WI38 (cell line): ENCODE data around the gene EVA1A.
A peak's percentile ranks its signal among the peaks of the same experiment; 100 is the strongest.

Source experiments
- H3K4me3 ChIP-seq: 2 replicates; pipeline ENCODE4 v1.5.1; 2011; ENCODE audit warnings: low read depth, mild to moderate bottlenecking, control low read depth, low read length
- TF ChIP-seq, protein P1 (sequence below): IDR thresholded peaks from 2 replicates; pipeline ENCODE4 v1.5.1; 2012; ENCODE audit warnings: low read depth, mild to moderate bottlenecking, control low read depth, low read length

Gene EVA1A

DNA sequence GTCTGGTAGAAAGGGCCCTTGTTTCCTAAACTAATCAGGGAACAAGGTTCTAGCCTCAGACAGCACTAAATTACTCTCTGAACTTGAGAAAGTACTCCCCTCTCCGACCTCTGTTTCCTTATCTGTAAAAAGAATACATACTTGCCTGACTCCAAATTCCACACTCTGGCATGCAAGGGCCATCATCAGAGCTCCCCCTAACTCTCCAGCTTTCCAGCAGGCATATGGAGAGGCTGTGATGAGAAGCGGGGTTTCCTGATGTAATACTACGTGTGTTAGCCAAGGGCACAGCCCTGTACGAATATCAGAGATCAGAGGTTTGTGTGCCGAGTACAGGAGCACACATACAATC is 1.8 kb upstream of the EVA1A start:
- TF ChIP-seq, protein P1, sequence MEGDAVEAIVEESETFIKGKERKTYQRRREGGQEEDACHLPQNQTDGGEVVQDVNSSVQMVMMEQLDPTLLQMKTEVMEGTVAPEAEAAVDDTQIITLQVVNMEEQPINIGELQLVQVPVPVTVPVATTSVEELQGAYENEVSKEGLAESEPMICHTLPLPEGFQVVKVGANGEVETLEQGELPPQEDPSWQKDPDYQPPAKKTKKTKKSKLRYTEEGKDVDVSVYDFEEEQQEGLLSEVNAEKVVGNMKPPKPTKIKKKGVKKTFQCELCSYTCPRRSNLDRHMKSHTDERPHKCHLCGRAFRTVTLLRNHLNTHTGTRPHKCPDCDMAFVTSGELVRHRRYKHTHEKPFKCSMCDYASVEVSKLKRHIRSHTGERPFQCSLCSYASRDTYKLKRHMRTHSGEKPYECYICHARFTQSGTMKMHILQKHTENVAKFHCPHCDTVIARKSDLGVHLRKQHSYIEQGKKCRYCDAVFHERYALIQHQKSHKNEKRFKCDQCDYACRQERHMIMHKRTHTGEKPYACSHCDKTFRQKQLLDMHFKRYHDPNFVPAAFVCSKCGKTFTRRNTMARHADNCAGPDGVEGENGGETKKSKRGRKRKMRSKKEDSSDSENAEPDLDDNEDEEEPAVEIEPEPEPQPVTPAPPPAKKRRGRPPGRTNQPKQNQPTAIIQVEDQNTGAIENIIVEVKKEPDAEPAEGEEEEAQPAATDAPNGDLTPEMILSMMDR = no peak
- H3K4me3 ChIP-seq = no peak overlapping the region

GRCh38 chr2:75561566-75562512 is 1.1 kb upstream of the EVA1A start:
- H3K4me3 ChIP-seq = peak overlapping the region; percentile 90

GRCh38 chr2:75560022-75560767 is 544 bp downstream of the EVA1A start:
- peak overlapping the region; percentile 90 for H3K4me3 ChIP-seq
- TF ChIP-seq, protein P1 = peak; percentile 49

More at GRCh38 chr2:75561566-75562512, 1.1 kb upstream of the EVA1A start:
- TF ChIP-seq, protein P1 = no peak

GRCh38 chr2:75559680-75560021 is 1.1 kb downstream of the EVA1A start:
- H3K4me3 ChIP-seq = peak overlapping the region; percentile 90
- TF ChIP-seq, protein P1 = no peak

DNA sequence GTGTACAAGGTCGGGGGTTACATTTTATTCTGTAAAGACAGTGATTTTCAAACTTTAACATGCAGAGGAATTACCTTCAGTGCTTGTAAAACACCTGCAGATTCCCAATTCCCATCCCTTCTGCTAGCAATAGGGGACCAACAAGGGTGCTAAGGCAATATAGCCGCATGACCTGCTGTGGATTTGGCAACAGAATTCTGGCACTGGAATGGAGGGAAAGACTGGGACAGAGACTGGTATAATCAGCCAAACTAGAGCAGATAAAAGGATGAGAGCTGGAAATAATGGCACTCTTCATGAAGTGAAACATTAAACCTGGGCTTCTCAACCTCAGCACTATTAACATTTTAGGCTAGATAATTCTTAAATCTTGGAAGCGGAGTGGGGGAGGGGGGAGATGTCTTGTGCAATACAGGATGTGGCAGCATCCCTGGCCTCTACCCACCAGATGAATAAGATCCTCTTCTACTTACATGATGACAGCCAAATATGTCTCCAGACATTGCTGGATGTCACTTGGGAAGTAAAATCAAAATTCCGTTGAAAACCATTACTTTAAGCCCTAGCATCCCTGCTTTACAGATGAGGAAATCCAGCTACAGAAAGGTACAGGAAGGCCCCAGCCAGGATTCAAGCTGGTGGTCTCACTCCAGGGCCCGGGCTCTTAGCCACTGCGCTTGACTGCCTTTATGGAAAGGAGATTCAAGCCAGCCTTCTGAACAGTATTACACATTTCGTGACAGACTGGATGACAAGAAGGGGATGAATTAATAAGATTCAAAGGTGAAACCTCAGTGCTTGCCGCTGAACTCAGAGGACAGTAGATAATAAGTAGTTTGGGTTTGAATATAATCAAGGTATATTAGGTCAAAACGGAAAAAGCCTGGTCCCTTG is 1.7 kb downstream of the EVA1A start:
- H3K4me3 ChIP-seq = peak overlapping the region; percentile 90
- TF ChIP-seq, protein P1 = no peak

DNA sequence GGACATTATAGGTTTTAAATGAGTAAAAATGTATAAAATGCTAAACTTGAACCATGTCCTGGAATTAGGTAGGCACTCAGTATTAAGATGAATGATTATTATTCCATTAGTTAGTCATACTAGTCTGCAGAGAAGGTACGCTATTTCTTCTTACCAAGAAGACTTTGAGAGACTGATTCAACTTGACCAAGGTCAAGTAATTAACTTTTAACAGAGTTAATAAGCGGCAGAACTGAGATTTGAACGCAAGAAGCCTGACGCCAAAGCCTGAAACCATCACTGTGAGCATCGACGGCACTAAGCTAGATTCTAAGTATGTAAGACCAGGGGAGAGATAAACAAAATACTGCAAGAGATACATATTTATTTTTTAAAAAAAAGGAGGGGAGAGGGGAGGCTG is 2.6 kb downstream of the EVA1A start:
- no peak overlapping the region for H3K4me3 ChIP-seq
- TF ChIP-seq, protein P1 = no peak
